ENCODE measurements around the gene SNAI3.

The SNAI3 gene

GRCh38 chr16:88665570-88665969 lies 20.7 kb downstream of the SNAI3 start:
- TF ChIP-seq CTCF (IDR thresholded peaks at IDR 0.05; ENCODE audit: low read depth, low read length), result no peak
- Histone ChIP-seq H3K4me3 (ENCODE audit: low read depth, low read length) (no peak overlapping the region), H3K36me3 (no peaks in the 10 kb centered on the region), H3K4me1 (no peaks in the 10 kb centered on the region; the same call in 1 of the 2 replicates), H3K9me3 (no peaks in the 10 kb centered on the region), H3K27me3 (no peaks in the 10 kb centered on the region)
- DNase-seq, result no peak

GRCh38 chr16:88665148-88665547 lies 21.2 kb downstream of the SNAI3 start:
- no peak for TF ChIP-seq CTCF (IDR thresholded peaks at IDR 0.05; ENCODE audit: low read depth, low read length)
- Histone ChIP-seq H3K4me1 (no peaks in the 10 kb centered on the region; the same call in 1 of the 2 replicates), H3K4me3 (ENCODE audit: low read depth, low read length) (no peak overlapping the region), H3K27me3 (no peaks in the 10 kb centered on the region), H3K9me3 (no peaks in the 10 kb centered on the region), H3K36me3 (no peaks in the 10 kb centered on the region)
- no peak for DNase-seq

- peak within 1 kb of the TSS; percentile 85 for H3K4me3 ChIP-seq (ENCODE audit: low read depth, low read length)
These were observed 23.3 kb downstream of the SNAI3 start, which contains the start of gene MVD for GRCh38 chr16:88662843-88663606. Gene MVD (minus strand): TSS chr16:88663091. CDS start chr16:88663080, 11 bp downstream.

DNA sequence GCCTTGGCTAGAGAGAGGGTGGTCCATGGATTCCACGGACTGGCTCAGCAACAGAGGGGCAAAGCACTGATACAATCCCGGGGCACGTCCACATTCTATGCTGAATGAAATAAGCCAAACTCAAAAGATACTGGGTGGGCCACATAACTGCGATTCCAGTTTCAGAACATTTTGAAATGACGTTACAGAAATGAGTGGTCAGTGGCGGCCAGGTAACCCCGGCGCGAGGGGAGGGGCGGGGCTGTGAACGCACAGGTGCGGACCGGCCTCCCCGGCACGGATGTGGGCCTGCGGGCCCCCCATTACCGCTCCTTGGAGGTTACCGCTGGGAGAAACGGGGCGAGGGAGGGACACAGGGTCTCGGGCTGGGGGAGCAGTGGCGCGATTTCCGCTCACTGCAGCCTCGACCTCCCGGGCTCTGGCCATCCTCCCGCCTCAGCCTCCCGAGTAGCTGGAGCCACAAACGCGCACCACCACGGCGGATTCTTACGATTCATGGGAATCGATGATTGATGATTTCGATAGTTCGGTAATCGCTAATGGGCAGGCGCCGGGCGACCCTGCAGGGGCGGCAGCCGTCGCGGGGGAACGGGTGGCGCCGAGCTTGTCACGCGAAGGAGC lies 24.0 kb downstream of the SNAI3 start:
- peaks cover under 1% of the 10 kb centered on the region; the same call in 1 of the 2 replicates for H3K36me3 ChIP-seq
- TF ChIP-seq CTCF (IDR thresholded peaks at IDR 0.05; ENCODE audit: low read depth, low read length), result no peak
- no peaks in the 10 kb centered on the region for H3K27me3 ChIP-seq
- no peaks in the 10 kb centered on the region for H3K9me3 ChIP-seq
- no peaks in the 10 kb centered on the region; the same call in 1 of the 2 replicates for H3K4me1 ChIP-seq
- DNase-seq, result no peak
- H3K4me3 ChIP-seq (ENCODE audit: low read depth, low read length), result peak overlapping the region; percentile 85

More at GRCh38 chr16:88662843-88663606, 23.3 kb downstream of the SNAI3 start, which contains the start of gene MVD:
- Histone ChIP-seq H3K4me1 (no peaks in the 10 kb centered on the region; the same call in 1 of the 2 replicates), H3K36me3 (no peaks in the 10 kb centered on the region), H3K27me3 (no peaks in the 10 kb centered on the region), H3K9me3 (no peaks in the 10 kb centered on the region)
- DNase-seq, result peak; percentile 98
- no peak for TF ChIP-seq CTCF (IDR thresholded peaks at IDR 0.05; ENCODE audit: low read depth, low read length)

DNA sequence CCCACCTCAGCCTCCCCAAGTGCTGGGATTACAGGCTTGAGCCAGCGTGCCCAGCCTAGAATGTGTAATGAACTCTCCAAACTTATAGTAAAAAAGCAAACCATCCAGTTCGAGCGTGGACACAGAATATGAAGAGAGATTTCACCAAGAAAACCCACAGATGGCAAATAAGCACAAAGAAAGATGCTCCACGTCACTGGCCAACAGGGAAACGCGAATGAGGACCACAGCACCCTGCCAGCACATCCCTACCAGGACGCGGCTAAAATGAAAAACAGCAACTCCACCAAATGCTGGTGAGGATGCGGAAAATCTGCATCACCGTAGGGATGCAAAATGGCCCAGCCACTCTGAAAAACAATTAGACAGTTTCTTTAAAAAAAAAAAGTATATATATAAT lies 24.8 kb downstream of the SNAI3 start:
- no peak for TF ChIP-seq CTCF (IDR thresholded peaks at IDR 0.05; ENCODE audit: low read depth, low read length)
- no peak for DNase-seq
- Histone ChIP-seq H3K36me3 (peaks cover 6% of the 10 kb centered on the region; the same call in 1 of the 2 replicates), H3K9me3 (no peaks in the 10 kb centered on the region), H3K4me1 (no peaks in the 10 kb centered on the region; the same call in 1 of the 2 replicates), H3K27me3 (no peaks in the 10 kb centered on the region), H3K4me3 (ENCODE audit: low read depth, low read length) (no peak overlapping the region; the same call in 1 of the 2 replicates)

Data from BE2C (cell line).